HCT116 (cell line): ENCODE measurements around the gene BABAM2.

Experiments used
- CTCF ChIP-seq, 3 experiments: fragments of 200-600 bp in 1 of 3; sonication (generic) in 1 of 3; IDR thresholded peaks in 2 of 3; conservative IDR thresholded peaks in 1 of 3; 2 replicates each; pipeline ENCODE4 v1.5.1; 2012 to 2017; ENCODE audit warnings: low read depth in 2 of 3, low read length in 2 of 3, antibody characterized with exemption in 1 of 3, borderline replicate concordance in 1 of 3, control low read depth in 1 of 3, mild to moderate bottlenecking in 1 of 3, mixed read lengths in 1 of 3, mixed run types in 1 of 3, moderate library complexity in 1 of 3; ENCODE audit not compliant: insufficient read depth in 1 of 3
- FOSL1 ChIP-seq: IDR thresholded peaks from 2 replicates; pipeline ENCODE4 v1.6.1; 2012; ENCODE audit warnings: low read depth
- POLR2A ChIP-seq: IDR thresholded peaks from 2 replicates; pipeline ENCODE4 v1.7.0; 2011; ENCODE audit warnings: borderline replicate concordance; ENCODE audit not compliant: insufficient read depth, insufficient read length; ENCODE audit errors: extremely low read depth
- POLR2AphosphoS5 ChIP-seq: IDR thresholded peaks from 2 replicates; pipeline ENCODE4 v1.6.1; 2011; ENCODE audit warnings: mild to moderate bottlenecking, low read depth, low read length, moderate library complexity
- REST ChIP-seq: IDR thresholded peaks from 2 replicates; pipeline ENCODE4 v1.6.1; 2012; ENCODE audit warnings: low read depth
- SP1 ChIP-seq: IDR thresholded peaks from 2 replicates; pipeline ENCODE4 v1.6.1; 2012; ENCODE audit warnings: low read depth
- ZBTB33 ChIP-seq: IDR thresholded peaks from 2 replicates; pipeline ENCODE4 v1.6.1; 2011; ENCODE audit warnings: mild to moderate bottlenecking, low read length, moderate library complexity; ENCODE audit not compliant: insufficient replicate concordance; ENCODE audit errors: extremely low read depth
- ZNF274 ChIP-seq: fragments of 200-500 bp; sonication (Bioruptor generic); IDR thresholded peaks from 2 replicates; pipeline ENCODE4 v1.6.1; 2014; ENCODE audit warnings: mild to moderate bottlenecking, low read depth, low read length, inconsistent platforms

- TF ChIP-seq CTCF (IDR thresholded peaks at IDR 0.05 in 2 of 3, conservative IDR thresholded peaks at IDR 0.05 in 1 of 3; ENCODE audit: borderline replicate concordance in 1 of 3, insufficient read depth in 1 of 3, low read depth in 2 of 3, low read length in 2 of 3), result no peak
- no peak for TF ChIP-seq ZNF274
- TF ChIP-seq POLR2A, result no peak
- TF ChIP-seq ZBTB33, result no peak
- no peak for TF ChIP-seq REST
- no peak for TF ChIP-seq FOSL1
- no peak for TF ChIP-seq POLR2AphosphoS5
- no peak for TF ChIP-seq SP1
These were observed 451.8 kb downstream of the BABAM2 start for GRCh38 chr2:28342081-28342967.
